ENCODE results near the gene ATP13A2.

ATP13A2 gene

GRCh38 chr1:16978567-16979474 is 32.9 kb downstream of the ATP13A2 start:
- Histone ChIP-seq H3K36me3 (ENCODE audit: control insufficient read depth in 1 of 2, insufficient read depth in 2 of 2, low read depth in 1 of 2, low read length in 2 of 2) (peaks cover 36 to 43% of the 10 kb centered on the region in 2 experiments), H3K23ac (ENCODE audit: low read length in 2 of 2) (peak overlapping the region in 1 of 2 experiments; percentile 81), H3K79me1 (replicated peaks; ENCODE audit: low read length, poor library complexity, severe bottlenecking) (peaks cover 11% of the 10 kb centered on the region), H3K27me3 (ENCODE audit: control insufficient read depth in 1 of 2, insufficient read depth in 1 of 2, low read length in 2 of 2) (no peaks in the 10 kb centered on the region), H2BK5ac (ENCODE audit: low read depth, low read length, poor library complexity, severe bottlenecking) (peak overlapping the region; percentile 11), H3K14ac (ENCODE audit: low read length in 2 of 2) (peak overlapping the region in 1 of 2 experiments; percentile 66), H4K8ac (ENCODE audit: low read length) (peak overlapping the region; percentile 33), H2AK5ac (ENCODE audit: low read length, severe bottlenecking) (peak overlapping the region; percentile 1), H3K9me3 (ENCODE audit: control insufficient read depth, low read length) (no peaks in the 10 kb centered on the region), H3K4me1 (ENCODE audit: control insufficient read depth, insufficient read depth, low read depth, low read length) (peaks cover 47% of the 10 kb centered on the region), H3K4me3 (ENCODE audit: insufficient read depth in 1 of 2, low read depth in 1 of 2, low read length in 2 of 2) (peak overlapping the region; percentile 79 to 98), H3K4ac (ENCODE audit: low read depth in 1 of 2, low read length in 2 of 2) (peak overlapping the region in 1 of 2 experiments; percentile 60), H2BK12ac (ENCODE audit: low read length in 2 of 2) (peak overlapping the region in 1 of 2 experiments; percentile 21), H2AFZ (ENCODE audit: low read depth, low read length) (no peak overlapping the region), H3K9ac (ENCODE audit: low read length) (peak overlapping the region; percentile 94), H2BK120ac (ENCODE audit: low read depth, low read length) (no peak overlapping the region), H4K91ac (ENCODE audit: low read length) (peak overlapping the region; percentile 78), H3K27ac (ENCODE audit: low read length, poor library complexity, severe bottlenecking) (peak overlapping the region; percentile 53), H3K18ac (ENCODE audit: low read depth in 1 of 2, low read length in 2 of 2) (peak overlapping the region; percentile 53 to 90), H2BK15ac (ENCODE audit: low read depth, poor library complexity, severe bottlenecking) (no peak overlapping the region), H3K4me2 (ENCODE audit: low read length, poor library complexity, severe bottlenecking) (peak overlapping the region; percentile 76)
- WGBS = 49% methylated on average over 16 of the region's 20 CpGs
- DNase-seq = peak; percentile 71

- no peak overlapping the region for H3K18ac ChIP-seq (ENCODE audit: low read depth in 1 of 2, low read length in 2 of 2)
- no peak overlapping the region for H2BK15ac ChIP-seq (ENCODE audit: low read depth, poor library complexity, severe bottlenecking)
- DNase-seq = no peak
- H3K27me3 ChIP-seq (ENCODE audit: control insufficient read depth in 1 of 2, insufficient read depth in 1 of 2, low read length in 2 of 2) = no peaks in the 10 kb centered on the region
- no peak overlapping the region for H2AFZ ChIP-seq (ENCODE audit: low read depth, low read length)
- peak overlapping the region; percentile 76 for H4K91ac ChIP-seq (ENCODE audit: low read length)
- WGBS = 90% methylated on average over 3 of the region's 4 CpGs
- no peak overlapping the region for H2BK5ac ChIP-seq (ENCODE audit: low read depth, low read length, poor library complexity, severe bottlenecking)
- peak overlapping the region; percentile 45 for H2AK5ac ChIP-seq (ENCODE audit: low read length, severe bottlenecking)
- H3K36me3 ChIP-seq (ENCODE audit: control insufficient read depth in 1 of 2, insufficient read depth in 2 of 2, low read depth in 1 of 2, low read length in 2 of 2) = peaks cover 41 to 45% of the 10 kb centered on the region in 2 experiments
- H3K4me3 ChIP-seq (ENCODE audit: insufficient read depth in 1 of 2, low read depth in 1 of 2, low read length in 2 of 2) = peak overlapping the region; percentile 79 to 98
- H2BK120ac ChIP-seq (ENCODE audit: low read depth, low read length) = no peak overlapping the region
- no peak overlapping the region for H4K8ac ChIP-seq (ENCODE audit: low read length)
- H3K9me3 ChIP-seq (ENCODE audit: control insufficient read depth, low read length) = no peaks in the 10 kb centered on the region
- H3K4ac ChIP-seq (ENCODE audit: low read depth in 1 of 2, low read length in 2 of 2) = no peak overlapping the region
- H3K4me2 ChIP-seq (ENCODE audit: low read length, poor library complexity, severe bottlenecking) = peak overlapping the region; percentile 76
- peaks cover 11% of the 10 kb centered on the region for H3K79me1 ChIP-seq (replicated peaks; ENCODE audit: low read length, poor library complexity, severe bottlenecking)
- H3K23ac ChIP-seq (ENCODE audit: low read length in 2 of 2) = no peak overlapping the region
- H3K9ac ChIP-seq (ENCODE audit: low read length) = peak overlapping the region; percentile 94
- no peak overlapping the region for H3K14ac ChIP-seq (ENCODE audit: low read length in 2 of 2)
- H3K27ac ChIP-seq (ENCODE audit: low read length, poor library complexity, severe bottlenecking) = no peak overlapping the region
- no peak overlapping the region for H2BK12ac ChIP-seq (ENCODE audit: low read length in 2 of 2)
- peaks cover 47% of the 10 kb centered on the region for H3K4me1 ChIP-seq (ENCODE audit: control insufficient read depth, insufficient read depth, low read depth, low read length)
These were observed 33.6 kb downstream of the ATP13A2 start for GRCh38 chr1:16978139-16978538.

- Histone ChIP-seq H3K27ac (ENCODE audit: low read length, poor library complexity, severe bottlenecking) (no peak overlapping the region), H2BK120ac (ENCODE audit: low read depth, low read length) (no peak overlapping the region), H3K79me1 (replicated peaks; ENCODE audit: low read length, poor library complexity, severe bottlenecking) (peaks cover 11% of the 10 kb centered on the region), H3K18ac (ENCODE audit: low read depth in 1 of 2, low read length in 2 of 2) (no peak overlapping the region), H3K27me3 (ENCODE audit: control insufficient read depth in 1 of 2, insufficient read depth in 1 of 2, low read length in 2 of 2) (no peaks in the 10 kb centered on the region), H3K14ac (ENCODE audit: low read length in 2 of 2) (no peak overlapping the region), H4K8ac (ENCODE audit: low read length) (no peak overlapping the region), H3K9ac (ENCODE audit: low read length) (no peak overlapping the region), H3K4ac (ENCODE audit: low read depth in 1 of 2, low read length in 2 of 2) (no peak overlapping the region), H3K36me3 (ENCODE audit: control insufficient read depth in 1 of 2, insufficient read depth in 2 of 2, low read depth in 1 of 2, low read length in 2 of 2) (peaks cover 45 to 51% of the 10 kb centered on the region in 2 experiments), H2AK5ac (ENCODE audit: low read length, severe bottlenecking) (no peak overlapping the region), H3K9me3 (ENCODE audit: control insufficient read depth, low read length) (no peaks in the 10 kb centered on the region), H3K4me2 (ENCODE audit: low read length, poor library complexity, severe bottlenecking) (no peak overlapping the region), H3K4me1 (ENCODE audit: control insufficient read depth, insufficient read depth, low read depth, low read length) (peaks cover 52% of the 10 kb centered on the region), H3K4me3 (ENCODE audit: insufficient read depth in 1 of 2, low read depth in 1 of 2, low read length in 2 of 2) (no peak overlapping the region), H4K91ac (ENCODE audit: low read length) (no peak overlapping the region), H2BK15ac (ENCODE audit: low read depth, poor library complexity, severe bottlenecking) (no peak overlapping the region), H2BK12ac (ENCODE audit: low read length in 2 of 2) (no peak overlapping the region), H2AFZ (ENCODE audit: low read depth, low read length) (no peak overlapping the region), H3K23ac (ENCODE audit: low read length in 2 of 2) (no peak overlapping the region), H2BK5ac (ENCODE audit: low read depth, low read length, poor library complexity, severe bottlenecking) (no peak overlapping the region)
- 96% methylated on average over 5 of the region's 5 CpGs for WGBS
- DNase-seq = no peak
These were observed 34.4 kb downstream of the ATP13A2 start for GRCh38 chr1:16977377-16977776.

GRCh38 chr1:16976966-16977365 is 34.8 kb downstream of the ATP13A2 start:
- no peak overlapping the region for H2BK120ac ChIP-seq (ENCODE audit: low read depth, low read length)
- DNase-seq = no peak
- H3K23ac ChIP-seq (ENCODE audit: low read length in 2 of 2) = no peak overlapping the region
- no peak overlapping the region for H3K14ac ChIP-seq (ENCODE audit: low read length in 2 of 2)
- H3K4ac ChIP-seq (ENCODE audit: low read depth in 1 of 2, low read length in 2 of 2) = no peak overlapping the region
- no peak overlapping the region for H2AFZ ChIP-seq (ENCODE audit: low read depth, low read length)
- no peak overlapping the region for H2BK15ac ChIP-seq (ENCODE audit: low read depth, poor library complexity, severe bottlenecking)
- no peak overlapping the region for H3K27ac ChIP-seq (ENCODE audit: low read length, poor library complexity, severe bottlenecking)
- H2BK5ac ChIP-seq (ENCODE audit: low read depth, low read length, poor library complexity, severe bottlenecking) = no peak overlapping the region
- H4K91ac ChIP-seq (ENCODE audit: low read length) = peak overlapping the region; percentile 54
- H3K36me3 ChIP-seq (ENCODE audit: control insufficient read depth in 1 of 2, insufficient read depth in 2 of 2, low read depth in 1 of 2, low read length in 2 of 2) = peaks cover 45 to 55% of the 10 kb centered on the region in 2 experiments
- no peak overlapping the region for H2BK12ac ChIP-seq (ENCODE audit: low read length in 2 of 2)
- H2AK5ac ChIP-seq (ENCODE audit: low read length, severe bottlenecking) = no peak overlapping the region
- peaks cover 55% of the 10 kb centered on the region for H3K4me1 ChIP-seq (ENCODE audit: control insufficient read depth, insufficient read depth, low read depth, low read length)
- H3K9ac ChIP-seq (ENCODE audit: low read length) = no peak overlapping the region
- peaks cover 11% of the 10 kb centered on the region for H3K79me1 ChIP-seq (replicated peaks; ENCODE audit: low read length, poor library complexity, severe bottlenecking)
- H3K4me3 ChIP-seq (ENCODE audit: insufficient read depth in 1 of 2, low read depth in 1 of 2, low read length in 2 of 2) = no peak overlapping the region
- H3K27me3 ChIP-seq (ENCODE audit: control insufficient read depth in 1 of 2, insufficient read depth in 1 of 2, low read length in 2 of 2) = no peaks in the 10 kb centered on the region
- 85% methylated on average over 16 of the region's 16 CpGs for WGBS
- H4K8ac ChIP-seq (ENCODE audit: low read length) = no peak overlapping the region
- H3K18ac ChIP-seq (ENCODE audit: low read depth in 1 of 2, low read length in 2 of 2) = no peak overlapping the region
- H3K9me3 ChIP-seq (ENCODE audit: control insufficient read depth, low read length) = no peaks in the 10 kb centered on the region
- H3K4me2 ChIP-seq (ENCODE audit: low read length, poor library complexity, severe bottlenecking) = no peak overlapping the region

Measured in mesenchymal stem cell (in vitro differentiated cells and primary cell).